Keratinocyte (primary cell): ENCODE results near the gene BANK1.

Experiments used
- CTCF ChIP-seq, 3 experiments: IDR thresholded peaks in 1 of 3; conservative IDR thresholded peaks in 1 of 3; optimal IDR thresholded peaks in 1 of 3; 2 replicates in 2 of 3; 3 replicates in 1 of 3; pipeline versions ENCODE3 to v1.5.1; 2011; ENCODE audit warnings: low read length in 3 of 3, mild to moderate bottlenecking in 3 of 3, moderate library complexity in 2 of 3, control low read depth in 1 of 3, inconsistent platforms in 1 of 3; ENCODE audit not compliant: insufficient read depth in 2 of 3; ENCODE audit errors: extremely low read depth in 1 of 3
- EZH2 ChIP-seq: IDR thresholded peaks from one replicate; pipeline ENCODE4 v1.6.1; 2012; ENCODE audit warnings: inconsistent platforms, mild to moderate bottlenecking, low read length, moderate library complexity

GRCh38 chr4:102120846-102121245 lies 330.3 kb downstream of the BANK1 start:
- TF ChIP-seq CTCF (optimal IDR thresholded peaks at IDR 0.05 in 1 of 3, IDR thresholded peaks at IDR 0.05 in 1 of 3, conservative IDR thresholded peaks at IDR 0.05 in 1 of 3; ENCODE audit: extremely low read depth in 1 of 3, insufficient read depth in 2 of 3, low read length in 3 of 3): no peak
- no peak for TF ChIP-seq EZH2
